ENCODE results near the gene DISC1. TPM values are rescaled to one million over a fixed set of nuclear protein-coding genes. Genes with fewer than 3 reads are reported as not detected.

Gene DISC1
- total RNA-seq, 1 experiment from 2014 or later = 1.8 TPM

DNA sequence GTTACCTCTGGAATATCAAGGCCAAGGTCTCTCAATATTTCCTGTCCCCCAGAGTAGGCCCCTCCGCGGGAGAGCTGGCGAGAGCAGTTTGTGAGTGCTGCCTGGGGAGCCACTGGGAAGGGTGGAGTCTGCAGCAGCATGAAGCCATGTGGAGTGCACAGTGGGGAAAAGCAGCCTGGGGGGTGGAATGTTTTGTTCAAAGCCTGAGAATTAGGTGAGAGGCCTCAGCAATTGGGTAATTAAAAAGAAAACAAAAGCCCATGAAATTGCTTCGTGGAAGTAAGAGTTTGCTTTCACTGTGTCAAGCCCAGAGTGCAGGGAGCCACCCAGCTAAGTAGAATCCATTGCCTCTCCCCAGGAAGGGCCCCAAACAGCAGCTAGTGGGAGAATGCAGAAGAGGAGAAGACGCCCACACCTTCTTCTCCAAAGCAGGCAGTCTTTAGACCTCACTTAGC, 30.2 kb upstream of the DISC1 start:
- H3K36me3 ChIP-seq (ENCODE audit: insufficient read depth, low read length, poor library complexity, severe bottlenecking) = no peaks in the 10 kb centered on the region
- intact Hi-C loops (cut with micrococcal nuclease; ENCODE audit: unreplicated experiment) = no loop called here
- H3K9me3 ChIP-seq (ENCODE audit: low read depth, low read length, poor library complexity, severe bottlenecking) = no peaks in the 10 kb centered on the region
- no peaks in the 10 kb centered on the region for H3K27me3 ChIP-seq (replicated peaks; ENCODE audit: insufficient read depth, low read depth, low read length, poor library complexity)
- CTCF ChIA-PET = no interaction called here
- no peak overlapping the region for H3K4me3 ChIP-seq (ENCODE audit: low read depth, low read length, poor library complexity, severe bottlenecking)
- no peak overlapping the region for H3K27ac ChIP-seq (ENCODE audit: low read depth, low read length, poor library complexity, severe bottlenecking)
- POLR2A ChIA-PET (ENCODE audit: low non-redundant PET) = no interaction called here
- DNase-seq (ENCODE audit: low spot score) = peak; percentile 28
- TF ChIP-seq EZH2 (IDR thresholded peaks at IDR 0.05; ENCODE audit: borderline replicate concordance, low read depth, low read length, poor library complexity, severe bottlenecking) = no peak
- TF ChIP-seq, protein P1, sequence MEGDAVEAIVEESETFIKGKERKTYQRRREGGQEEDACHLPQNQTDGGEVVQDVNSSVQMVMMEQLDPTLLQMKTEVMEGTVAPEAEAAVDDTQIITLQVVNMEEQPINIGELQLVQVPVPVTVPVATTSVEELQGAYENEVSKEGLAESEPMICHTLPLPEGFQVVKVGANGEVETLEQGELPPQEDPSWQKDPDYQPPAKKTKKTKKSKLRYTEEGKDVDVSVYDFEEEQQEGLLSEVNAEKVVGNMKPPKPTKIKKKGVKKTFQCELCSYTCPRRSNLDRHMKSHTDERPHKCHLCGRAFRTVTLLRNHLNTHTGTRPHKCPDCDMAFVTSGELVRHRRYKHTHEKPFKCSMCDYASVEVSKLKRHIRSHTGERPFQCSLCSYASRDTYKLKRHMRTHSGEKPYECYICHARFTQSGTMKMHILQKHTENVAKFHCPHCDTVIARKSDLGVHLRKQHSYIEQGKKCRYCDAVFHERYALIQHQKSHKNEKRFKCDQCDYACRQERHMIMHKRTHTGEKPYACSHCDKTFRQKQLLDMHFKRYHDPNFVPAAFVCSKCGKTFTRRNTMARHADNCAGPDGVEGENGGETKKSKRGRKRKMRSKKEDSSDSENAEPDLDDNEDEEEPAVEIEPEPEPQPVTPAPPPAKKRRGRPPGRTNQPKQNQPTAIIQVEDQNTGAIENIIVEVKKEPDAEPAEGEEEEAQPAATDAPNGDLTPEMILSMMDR (conservative IDR thresholded peaks at IDR 0.05; ENCODE audit: low read depth, low read length) = no peak
- no TSS peak for BruUV-seq (replicated peaks)
- peaks cover 4% of the 10 kb centered on the region for H3K4me1 ChIP-seq (ENCODE audit: insufficient read depth, low read length, poor library complexity, severe bottlenecking)

DNA sequence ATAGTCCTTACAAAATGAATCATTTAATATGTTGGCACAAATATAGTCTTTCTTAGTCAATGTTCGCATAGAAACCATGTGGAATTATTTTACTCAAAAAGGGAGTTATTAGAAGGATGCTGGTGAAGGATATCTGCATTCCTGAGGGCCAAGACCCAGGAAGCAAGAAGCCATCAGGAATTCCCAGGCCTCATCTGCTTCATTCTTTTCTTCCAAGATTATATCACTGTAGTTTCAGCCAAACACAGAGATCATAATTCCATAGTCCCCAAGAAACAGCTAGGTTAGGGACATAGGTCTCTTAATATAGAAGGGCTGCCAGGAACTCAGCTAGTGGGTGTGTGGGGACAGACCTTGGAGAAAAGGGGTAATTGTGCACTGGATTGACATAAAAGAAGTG, 28.6 kb upstream of the DISC1 start:
- BruUV-seq (replicated peaks) = no TSS peak
- ChIA-PET CTCF (no interaction called here), POLR2A (ENCODE audit: low non-redundant PET) (no interaction called here)
- TF ChIP-seq EZH2 (IDR thresholded peaks at IDR 0.05; ENCODE audit: borderline replicate concordance, low read depth, low read length, poor library complexity, severe bottlenecking) = no peak
- TF ChIP-seq, protein P1 (conservative IDR thresholded peaks at IDR 0.05; ENCODE audit: low read depth, low read length) = no peak
- DNase-seq (ENCODE audit: low spot score) = no peak
- H3K27me3 ChIP-seq (replicated peaks; ENCODE audit: insufficient read depth, low read depth, low read length, poor library complexity) = no peaks in the 10 kb centered on the region
- H3K27ac ChIP-seq (ENCODE audit: low read depth, low read length, poor library complexity, severe bottlenecking) = no peak overlapping the region
- no peaks in the 10 kb centered on the region for H3K9me3 ChIP-seq (ENCODE audit: low read depth, low read length, poor library complexity, severe bottlenecking)
- no peaks in the 10 kb centered on the region for H3K36me3 ChIP-seq (ENCODE audit: insufficient read depth, low read length, poor library complexity, severe bottlenecking)
- H3K4me3 ChIP-seq (ENCODE audit: low read depth, low read length, poor library complexity, severe bottlenecking) = no peak overlapping the region
- intact Hi-C loops (cut with micrococcal nuclease; ENCODE audit: unreplicated experiment) = no loop called here
- peaks cover 4% of the 10 kb centered on the region for H3K4me1 ChIP-seq (ENCODE audit: insufficient read depth, low read length, poor library complexity, severe bottlenecking)

DNA sequence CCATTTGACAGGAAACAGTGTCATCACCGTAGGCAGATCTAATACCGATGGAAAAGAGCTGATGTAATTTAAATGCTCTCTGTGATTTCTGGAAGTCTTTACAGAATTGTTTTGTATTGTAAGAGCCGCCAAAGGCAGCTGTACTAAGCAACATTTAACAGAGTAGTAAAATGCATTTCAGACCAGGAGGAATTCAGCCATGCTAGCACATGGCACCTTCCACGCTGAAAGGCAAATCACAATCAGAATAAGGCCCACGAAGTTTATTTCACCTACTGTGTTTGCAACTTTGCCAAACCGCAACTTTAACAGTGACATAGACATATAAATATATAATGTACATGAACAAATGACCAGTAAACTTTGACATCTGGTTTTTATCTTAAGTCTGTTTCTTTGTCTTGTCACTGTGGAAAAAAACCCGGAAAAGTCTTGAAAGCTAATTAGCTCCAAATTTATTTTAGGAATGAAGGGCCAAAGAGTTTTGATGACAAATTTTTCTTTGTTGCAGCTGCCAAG, 26.1 kb upstream of the DISC1 start:
- TF ChIP-seq, protein P1 (conservative IDR thresholded peaks at IDR 0.05; ENCODE audit: low read depth, low read length) = no peak
- TF ChIP-seq EZH2 (IDR thresholded peaks at IDR 0.05; ENCODE audit: borderline replicate concordance, low read depth, low read length, poor library complexity, severe bottlenecking) = no peak
- DNase-seq (ENCODE audit: low spot score) = no peak
- intact Hi-C loops (cut with micrococcal nuclease; ENCODE audit: unreplicated experiment) = loop anchor here (5.0 to 10.0 kb wide), 4 partner anchors 178 to 803 kb away; partner anchors contain the start of genes EGLN1 and GNPAT
- Histone ChIP-seq H3K36me3 (ENCODE audit: insufficient read depth, low read length, poor library complexity, severe bottlenecking) (no peaks in the 10 kb centered on the region), H3K9me3 (ENCODE audit: low read depth, low read length, poor library complexity, severe bottlenecking) (no peaks in the 10 kb centered on the region), H3K4me3 (ENCODE audit: low read depth, low read length, poor library complexity, severe bottlenecking) (no peak overlapping the region), H3K27me3 (replicated peaks; ENCODE audit: insufficient read depth, low read depth, low read length, poor library complexity) (no peaks in the 10 kb centered on the region), H3K4me1 (ENCODE audit: insufficient read depth, low read length, poor library complexity, severe bottlenecking) (peaks cover 4% of the 10 kb centered on the region), H3K27ac (ENCODE audit: low read depth, low read length, poor library complexity, severe bottlenecking) (no peak overlapping the region)
- BruUV-seq (replicated peaks) = no TSS peak
- ChIA-PET POLR2A (ENCODE audit: low non-redundant PET) (no interaction called here), CTCF (no interaction called here)
